Mesothelial cell of epicardium (in vitro differentiated cells): ENCODE results near the gene APC. TPM values are rescaled to one million over a fixed set of nuclear protein-coding genes. Genes with fewer than 3 reads are reported as not detected.

Experiments
- DNase-seq, 2 experiments: peaks; one replicate each; pipeline ENCODE4 v3.0.0; 2021; ENCODE audit warnings: low spot score in 2 of 2; ENCODE audit not compliant: unreplicated experiment in 2 of 2
- H3K27ac Mint-ChIP-seq: 2 replicates; pipeline ENCODE4 v1.8.0; 2021; ENCODE audit warnings: mixed read lengths
- H3K27me3 Mint-ChIP-seq: 2 replicates; pipeline ENCODE4 v1.8.0; 2021; ENCODE audit warnings: low read depth, mixed read lengths
- H3K36me3 Mint-ChIP-seq: 2 replicates; pipeline ENCODE4 v1.8.0; 2021; ENCODE audit warnings: mixed read lengths
- H3K4me1 Mint-ChIP-seq: 2 replicates; pipeline ENCODE4 v1.8.0; 2021; ENCODE audit warnings: mixed read lengths
- H3K4me3 Mint-ChIP-seq: 2 replicates; pipeline ENCODE4 v1.8.0; 2021; ENCODE audit warnings: mild to moderate bottlenecking, moderate library complexity, mixed read lengths
- H3K9me3 Mint-ChIP-seq: 2 replicates; pipeline ENCODE4 v1.8.0; 2021; ENCODE audit warnings: mixed read lengths
- CTCF ChIP-seq: fragments of 200-600 bp; sonication (generic); IDR thresholded peaks from one replicate; pipeline ENCODE4 v1.5.0; 2021; ENCODE audit warnings: antibody characterized with exemption; ENCODE audit not compliant: unreplicated experiment
- total RNA-seq: library from RNA; stranded (reverse); gene quantifications from 3 replicates; pipeline ENCODE4 v1.2.1, GENCODE V29; 2021

The APC gene
- total RNA-seq, 1 donor from 2014 or later, result 56.3 TPM

- TF ChIP-seq CTCF, result no peak
- H3K9me3 Mint-ChIP-seq, result peaks cover 17% of the 10 kb centered on the region
- H3K4me3 Mint-ChIP-seq, result no peak overlapping the region
- H3K27me3 Mint-ChIP-seq, result no peaks in the 10 kb centered on the region
- peaks cover 38% of the 10 kb centered on the region for H3K36me3 Mint-ChIP-seq
- H3K27ac Mint-ChIP-seq, result no peak overlapping the region
- no peaks in the 10 kb centered on the region for H3K4me1 Mint-ChIP-seq
- DNase-seq, result no peak
Measured at GRCh38 chr5:112799661-112800060, 62.0 kb downstream of the APC start.

- no peak for TF ChIP-seq CTCF
- H3K4me1 Mint-ChIP-seq, result no peaks in the 10 kb centered on the region
- H3K36me3 Mint-ChIP-seq, result peaks cover 39% of the 10 kb centered on the region
- no peaks in the 10 kb centered on the region for H3K27me3 Mint-ChIP-seq
- peaks cover 17% of the 10 kb centered on the region for H3K9me3 Mint-ChIP-seq
- no peak for DNase-seq
- H3K27ac Mint-ChIP-seq, result no peak overlapping the region
- no peak overlapping the region for H3K4me3 Mint-ChIP-seq
Measured at GRCh38 chr5:112800891-112801290, 63.2 kb downstream of the APC start.

GRCh38 chr5:112811023-112811422 lies 73.3 kb downstream of the APC start:
- Mint-ChIP-seq H3K4me3 (no peak overlapping the region), H3K27ac (no peak overlapping the region), H3K4me1 (no peaks in the 10 kb centered on the region), H3K27me3 (no peaks in the 10 kb centered on the region), H3K36me3 (peaks cover 49% of the 10 kb centered on the region), H3K9me3 (peaks cover 6% of the 10 kb centered on the region)
- DNase-seq, result no peak
- no peak for TF ChIP-seq CTCF

GRCh38 chr5:112812549-112812948 lies 74.9 kb downstream of the APC start:
- no peaks in the 10 kb centered on the region for H3K4me1 Mint-ChIP-seq
- no peaks in the 10 kb centered on the region for H3K27me3 Mint-ChIP-seq
- H3K36me3 Mint-ChIP-seq, result peaks cover 49% of the 10 kb centered on the region
- H3K9me3 Mint-ChIP-seq, result peaks cover 6% of the 10 kb centered on the region
- no peak overlapping the region for H3K4me3 Mint-ChIP-seq
- H3K27ac Mint-ChIP-seq, result no peak overlapping the region
- TF ChIP-seq CTCF, result no peak
- DNase-seq, result no peak

- peaks cover 7% of the 10 kb centered on the region for H3K4me1 Mint-ChIP-seq
- no peak overlapping the region for H3K4me3 Mint-ChIP-seq
- H3K36me3 Mint-ChIP-seq, result peaks cover 52% of the 10 kb centered on the region
- H3K27me3 Mint-ChIP-seq, result no peaks in the 10 kb centered on the region
- no peak for TF ChIP-seq CTCF
- H3K9me3 Mint-ChIP-seq, result peaks cover 4% of the 10 kb centered on the region
- no peak overlapping the region for H3K27ac Mint-ChIP-seq
- DNase-seq, result no peak
Measured at GRCh38 chr5:112820246-112820645, 82.6 kb downstream of the APC start.

GRCh38 chr5:112822456-112822855 lies 84.8 kb downstream of the APC start:
- no peak for TF ChIP-seq CTCF
- Mint-ChIP-seq H3K27ac (no peak overlapping the region), H3K27me3 (no peaks in the 10 kb centered on the region), H3K4me1 (peaks cover 9% of the 10 kb centered on the region), H3K36me3 (peaks cover 56% of the 10 kb centered on the region), H3K4me3 (no peak overlapping the region), H3K9me3 (peaks cover 5% of the 10 kb centered on the region)
- no peak for DNase-seq
